ENCODE results near the gene STX4. TPM values are rescaled to one million over a fixed set of nuclear protein-coding genes. Genes with fewer than 3 reads are reported as not detected.

STX4 gene
- total RNA-seq, 4 donors from 2014 or later: 60.2 to 159 (median 101) TPM

DNA sequence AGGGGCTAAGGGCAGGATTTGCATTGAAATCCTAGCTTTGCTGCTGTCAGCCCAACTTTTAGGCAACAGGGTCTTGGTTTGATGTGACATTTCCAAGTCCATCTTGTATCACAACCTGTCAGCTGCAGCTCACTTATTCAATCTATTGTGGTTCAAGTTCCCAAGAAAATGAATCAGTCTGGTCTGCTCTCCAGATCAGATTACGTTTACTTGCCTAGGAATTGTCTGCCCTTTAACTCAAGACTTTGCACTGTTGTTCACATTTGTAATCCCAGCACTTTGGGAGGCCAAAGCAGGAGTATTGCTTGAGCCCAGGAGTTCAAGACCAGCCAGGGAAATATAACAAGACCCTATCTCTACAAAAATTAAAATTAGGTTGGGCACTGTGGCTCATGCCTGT lies 10.0 kb downstream of the STX4 start:
- no peak overlapping the region for H3K4me3 ChIP-seq
- peak overlapping the region in 2 of 4 donors; percentile 22 to 43 for H3K27ac ChIP-seq
- TF ChIP-seq POLR2A (IDR thresholded peaks at IDR 0.05): no peak
- no peak for TF ChIP-seq CTCF (IDR thresholded peaks at IDR 0.05)
- H3K9me3 ChIP-seq: no peaks in the 10 kb centered on the region
- no peak for DNase-seq
- H3K36me3 ChIP-seq: peaks cover 0 to 29% (median 2%) of the 10 kb centered on the region in 3 donors
- H3K27me3 ChIP-seq: no peaks in the 10 kb centered on the region
- peaks cover 0 to 13% (median 0%) of the 10 kb centered on the region in 4 donors for H3K4me1 ChIP-seq

DNA sequence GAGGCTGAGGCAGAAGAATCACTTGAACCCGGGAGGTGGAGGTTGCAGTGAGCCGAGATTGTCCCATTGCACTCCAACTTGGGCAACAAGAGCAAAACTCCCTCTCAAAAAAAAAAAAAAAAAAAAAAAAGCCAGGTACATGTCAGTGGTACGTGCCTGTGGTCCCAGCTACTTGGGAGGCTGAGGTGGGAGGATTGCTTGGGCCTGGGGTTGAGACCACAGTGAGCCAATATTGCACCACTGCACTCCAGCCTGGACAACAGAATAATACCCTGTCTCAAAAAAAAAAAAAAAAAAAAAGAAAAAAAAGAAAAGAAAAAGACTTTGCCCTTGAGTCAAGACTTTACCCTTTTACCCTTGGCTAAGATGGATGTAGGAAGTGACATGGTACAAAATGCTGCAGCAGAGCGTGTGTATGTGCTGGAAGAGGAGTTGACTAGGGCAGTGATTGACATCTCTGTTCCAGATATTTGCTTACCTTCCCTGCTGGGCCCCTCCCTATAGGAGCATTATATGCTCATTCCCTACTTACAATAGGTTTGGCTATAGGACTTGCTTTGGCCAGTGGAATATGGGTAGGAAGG lies 10.6 kb downstream of the STX4 start:
- TF ChIP-seq CTCF (IDR thresholded peaks at IDR 0.05) (no peak), POLR2A (IDR thresholded peaks at IDR 0.05) (no peak)
- Histone ChIP-seq H3K9me3 (no peaks in the 10 kb centered on the region), H3K27me3 (no peaks in the 10 kb centered on the region), H3K27ac (peak overlapping the region in 2 of 4 donors; percentile 58 to 74), H3K4me1 (peaks cover 0 to 13% (median 0%) of the 10 kb centered on the region in 4 donors), H3K36me3 (peaks cover 0 to 22% (median 2%) of the 10 kb centered on the region in 3 donors), H3K4me3 (no peak overlapping the region)
- DNase-seq: no peak

- Histone ChIP-seq H3K4me1 (peaks cover 0 to 4% (median 0%) of the 10 kb centered on the region in 4 donors), H3K36me3 (no peaks in the 10 kb centered on the region), H3K4me3 (no peak overlapping the region), H3K27ac (no peak overlapping the region), H3K27me3 (no peaks in the 10 kb centered on the region), H3K9me3 (no peaks in the 10 kb centered on the region)
- no peak for DNase-seq
- TF ChIP-seq POLR2A (IDR thresholded peaks at IDR 0.05) (no peak), CTCF (IDR thresholded peaks at IDR 0.05) (no peak)
Measured at GRCh38 chr16:31050280-31051030, 17.1 kb downstream of the STX4 start.

DNA sequence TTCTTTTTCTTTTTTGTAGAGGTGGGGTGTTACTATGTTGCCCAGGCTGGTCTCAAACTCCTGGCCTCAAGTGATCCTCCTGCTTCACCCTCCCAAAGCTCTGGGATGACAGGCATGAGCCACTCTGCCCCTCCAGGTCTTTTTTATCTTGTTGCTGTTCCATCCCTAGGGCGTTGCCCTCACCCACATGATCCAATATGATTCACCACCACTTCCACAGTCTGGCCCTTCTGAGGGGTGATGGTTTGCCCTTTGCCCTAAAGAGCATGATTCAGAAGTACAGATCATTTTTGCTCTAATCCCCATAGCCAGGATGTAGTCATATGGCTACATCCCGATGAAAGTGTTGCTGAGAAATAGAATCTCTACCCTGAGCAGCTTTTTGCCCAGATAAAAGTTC lies 18.8 kb downstream of the STX4 start:
- peak in 2 of 3 donors; percentile 58 to 78 for DNase-seq
- peak overlapping the region in 1 of 4 donors; percentile 65 for H3K27ac ChIP-seq
- H3K27me3 ChIP-seq: no peaks in the 10 kb centered on the region
- no peaks in the 10 kb centered on the region for H3K9me3 ChIP-seq
- no peak for TF ChIP-seq CTCF (IDR thresholded peaks at IDR 0.05)
- no peak for TF ChIP-seq POLR2A (IDR thresholded peaks at IDR 0.05)
- H3K4me3 ChIP-seq: no peak overlapping the region
- peaks cover 0 to 4% (median 0%) of the 10 kb centered on the region in 4 donors for H3K4me1 ChIP-seq
- H3K36me3 ChIP-seq: no peaks in the 10 kb centered on the region

DNA sequence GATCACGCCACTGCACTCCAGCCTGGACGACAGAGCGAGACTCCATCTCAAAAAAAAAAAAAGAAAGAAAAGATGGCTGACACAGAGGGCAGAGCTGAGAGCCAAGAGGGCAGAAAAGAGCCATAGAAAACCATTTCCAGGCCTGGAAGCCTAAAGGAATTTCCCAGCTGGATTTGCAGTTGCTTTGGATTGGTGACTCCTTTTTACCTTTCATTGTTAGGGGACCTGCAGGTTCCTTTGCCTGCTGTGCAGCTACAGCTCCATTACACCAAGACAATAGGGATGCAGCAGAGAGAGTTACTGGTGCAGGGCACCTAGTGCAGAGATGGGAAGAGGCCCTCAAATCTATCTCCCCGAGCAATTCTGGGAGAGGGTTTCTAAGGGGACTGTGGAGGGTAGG lies 22.3 kb downstream of the STX4 start:
- H3K27me3 ChIP-seq: no peaks in the 10 kb centered on the region
- H3K4me1 ChIP-seq: peaks cover 0 to 4% (median 0%) of the 10 kb centered on the region in 4 donors
- no peak overlapping the region for H3K27ac ChIP-seq
- H3K4me3 ChIP-seq: no peak overlapping the region
- H3K36me3 ChIP-seq: no peaks in the 10 kb centered on the region
- DNase-seq: no peak
- TF ChIP-seq POLR2A (IDR thresholded peaks at IDR 0.05): no peak
- no peak for TF ChIP-seq CTCF (IDR thresholded peaks at IDR 0.05)
- H3K9me3 ChIP-seq: no peaks in the 10 kb centered on the region

Data from Peyer's patch (tissue), 4 donors.